CD4-positive, CD25-positive, alpha-beta regulatory T cell (primary cell): ENCODE data around the gene BRSK2. TPM values are rescaled to one million over a fixed set of nuclear protein-coding genes. Genes with fewer than 3 reads are reported as not detected.
"Not testable (repeated sequence)": the region's sequence is repeated elsewhere in the genome, so short reads cannot be mapped to it uniquely, and the experiment has no call there.

Experiments
- ATAC-seq, 2 donors: fragments of 150-1000 bp; cut with Tn5 transposase; one replicate each; pipeline ENCODE4 v1.10.0; 2021; ENCODE audit warnings: low read depth in 2 of 2, moderate number of reproducible peaks in 2 of 2, moderate library complexity in 1 of 2
- DNase-seq, 3 donors: peaks; one replicate each; pipeline versions ENCODE4 v3.0.0 to v3.0.0-alpha.2; 2012 to 2022; ENCODE audit warnings: mixed read lengths in 1 of 3
- H3K27ac ChIP-seq: one replicate; pipeline ENCODE4 v1.7.0; 2013; ENCODE audit warnings: mild to moderate bottlenecking, low read length; ENCODE audit not compliant: insufficient read depth, poor library complexity, severe bottlenecking
- H3K27me3 ChIP-seq: one replicate; pipeline ENCODE4 v1.7.0; 2013; ENCODE audit warnings: low read length; ENCODE audit not compliant: control insufficient read depth, insufficient read depth
- H3K36me3 ChIP-seq: one replicate; pipeline ENCODE4 v1.7.0; 2013; ENCODE audit warnings: mild to moderate bottlenecking, low read length, moderate library complexity; ENCODE audit not compliant: control insufficient read depth, insufficient read depth
- H3K4me1 ChIP-seq: 2 replicates; pipeline ENCODE4 v1.7.0; 2013; ENCODE audit warnings: mild to moderate bottlenecking, low read length; ENCODE audit not compliant: insufficient read depth, control insufficient read depth, poor library complexity, severe bottlenecking
- H3K4me3 ChIP-seq: one replicate; pipeline ENCODE4 v1.7.0; 2013; ENCODE audit warnings: low read depth, mild to moderate bottlenecking, low read length, moderate library complexity
- H3K9me3 ChIP-seq, 2 experiments: 1 replicate in 1 of 2; 2 replicates in 1 of 2; pipeline ENCODE4 v1.7.0; 2013; ENCODE audit warnings: low read length in 2 of 2, mild to moderate bottlenecking in 1 of 2, moderate library complexity in 1 of 2; ENCODE audit not compliant: control insufficient read depth in 2 of 2
- H3K27ac Mint-ChIP-seq, 3 donors: one replicate each; pipeline ENCODE4 v1.8.0; 2020 to 2022; ENCODE audit warnings: mild to moderate bottlenecking in 3 of 3, mixed read lengths in 3 of 3, moderate library complexity in 2 of 3
- H3K27me3 Mint-ChIP-seq: one replicate; pipeline ENCODE4 v1.8.0; 2022; ENCODE audit warnings: mild to moderate bottlenecking, mixed read lengths
- H3K36me3 Mint-ChIP-seq: one replicate; pipeline ENCODE4 v1.8.0; 2020; ENCODE audit warnings: mixed read lengths
- H3K4me1 Mint-ChIP-seq, 4 donors: one replicate each; pipeline ENCODE4 v1.8.0; 2020 to 2022; ENCODE audit warnings: mixed read lengths in 4 of 4, mild to moderate bottlenecking in 1 of 4
- H3K4me3 Mint-ChIP-seq, 4 donors: one replicate each; pipeline ENCODE4 v1.8.0; 2020 to 2022; ENCODE audit warnings: mild to moderate bottlenecking in 4 of 4, mixed read lengths in 4 of 4, moderate library complexity in 3 of 4
- H3K9me3 Mint-ChIP-seq, 7 donors: one replicate each; pipeline ENCODE4 v1.8.0; 2020 to 2022; ENCODE audit warnings: mixed read lengths in 7 of 7, mild to moderate bottlenecking in 3 of 7, moderate library complexity in 2 of 7
- polyA plus RNA-seq, 4 donors: library from polyadenylated mRNA; unstranded; fragments of 300-500 nt; fragmentation: Illumina TruSeq; gene quantifications; one replicate each; pipeline ENCODE4 v1.2.3, GENCODE V29; 2021
- total RNA-seq: library from RNA; stranded (reverse); gene quantifications from one replicate; pipeline ENCODE4 v1.2.3, GENCODE V29; 2022

BRSK2 gene
- total RNA-seq: 0.42 TPM
- under 1 TPM in 3 of 4 donors, not detected in 1; 0.07 to 0.09 (median 0.07) TPM for polyA plus RNA-seq

- H3K27ac ChIP-seq: no peak within 1 kb of the TSS
- peak within 1 kb of the TSS in 1 of 3 donors; percentile 38 for H3K27ac Mint-ChIP-seq
Observed at GRCh38 chr11:1389932-1390568, at the start of gene BRSK2. BRSK2 (plus strand) TSS chr11:1389934; CDS start chr11:1390285, 351 bp downstream.

GRCh38 chr11:1340111-1340510 is 49.6 kb upstream of the BRSK2 start:
- H3K36me3 ChIP-seq: no peaks in the 10 kb centered on the region
- H3K27me3 ChIP-seq: no peaks in the 10 kb centered on the region
- H3K4me3 ChIP-seq: no peak overlapping the region
- Mint-ChIP-seq H3K9me3 (peaks cover 0 to 8% (median 0%) of the 10 kb centered on the region in 7 donors), H3K27me3 (no peaks in the 10 kb centered on the region), H3K27ac (no peak overlapping the region), H3K4me1 (peaks cover 7 to 16% (median 9%) of the 10 kb centered on the region in 4 donors), H3K4me3 (no peak overlapping the region), H3K36me3 (no peaks in the 10 kb centered on the region)
- no peak for DNase-seq
- peaks cover 0 to 6% of the 10 kb centered on the region in 2 experiments for H3K9me3 ChIP-seq
- peaks cover 10% of the 10 kb centered on the region for H3K4me1 ChIP-seq
- no peak overlapping the region for H3K27ac ChIP-seq
- ATAC-seq: no peak

More at GRCh38 chr11:1389932-1390568, at the start of gene BRSK2:
- Histone ChIP-seq H3K36me3 (no peaks in the 10 kb centered on the region), H3K9me3 (no peaks in the 10 kb centered on the region), H3K4me3 (no peak within 1 kb of the TSS), H3K27me3 (no peaks in the 10 kb centered on the region), H3K4me1 (peaks cover 20% of the 10 kb centered on the region)
- ATAC-seq (no peak), DNase-seq (no peak)
- peaks cover 24% of the 10 kb centered on the region for H3K27me3 Mint-ChIP-seq
- peaks cover 0 to 3% (median 0%) of the 10 kb centered on the region in 7 donors for H3K9me3 Mint-ChIP-seq
- no peaks in the 10 kb centered on the region for H3K36me3 Mint-ChIP-seq
- peaks cover 0 to 17% (median 5%) of the 10 kb centered on the region in 4 donors for H3K4me1 Mint-ChIP-seq
- peak within 1 kb of the TSS in 3 of 4 donors; percentile 72 to 79 (median 73) for H3K4me3 Mint-ChIP-seq

GRCh38 chr11:1341226-1341625 is 48.5 kb upstream of the BRSK2 start:
- H3K4me1 ChIP-seq: not testable (repeated sequence)

GRCh38 chr11:1341928-1342524 is 47.7 kb upstream of the BRSK2 start:
- Mint-ChIP-seq H3K27ac (no peak overlapping the region), H3K4me3 (no peak overlapping the region), H3K36me3 (no peaks in the 10 kb centered on the region), H3K9me3 (peaks cover 0 to 8% (median 0%) of the 10 kb centered on the region in 7 donors), H3K4me1 (peaks cover 0 to 10% (median 4%) of the 10 kb centered on the region in 4 donors), H3K27me3 (no peaks in the 10 kb centered on the region)
- DNase-seq (no peak), ATAC-seq (no peak)
- no peak overlapping the region for H3K4me3 ChIP-seq
- no peaks in the 10 kb centered on the region for H3K36me3 ChIP-seq
- H3K4me1 ChIP-seq: no peaks in the 10 kb centered on the region
- H3K27me3 ChIP-seq: no peaks in the 10 kb centered on the region
- peaks cover 0 to 6% of the 10 kb centered on the region in 2 experiments for H3K9me3 ChIP-seq
- H3K27ac ChIP-seq: no peak overlapping the region

More at GRCh38 chr11:1341226-1341625, 48.5 kb upstream of the BRSK2 start:
- H3K36me3 ChIP-seq, H3K27me3 Mint-ChIP-seq, H3K4me3 Mint-ChIP-seq, ATAC-seq, H3K27me3 ChIP-seq, DNase-seq, H3K27ac ChIP-seq, H3K4me3 ChIP-seq, H3K27ac Mint-ChIP-seq, H3K9me3 ChIP-seq, H3K4me1 Mint-ChIP-seq, H3K9me3 Mint-ChIP-seq, H3K36me3 Mint-ChIP-seq: not testable (repeated sequence)

- Histone ChIP-seq H3K4me1 (no peaks in the 10 kb centered on the region), H3K27me3 (no peaks in the 10 kb centered on the region), H3K36me3 (no peaks in the 10 kb centered on the region), H3K27ac (no peak overlapping the region), H3K4me3 (no peak overlapping the region), H3K9me3 (peaks cover 0 to 6% of the 10 kb centered on the region in 2 experiments)
- no peaks in the 10 kb centered on the region for H3K27me3 Mint-ChIP-seq
- H3K9me3 Mint-ChIP-seq: peaks cover 0 to 6% (median 0%) of the 10 kb centered on the region in 7 donors
- no peaks in the 10 kb centered on the region for H3K36me3 Mint-ChIP-seq
- ATAC-seq (no peak), DNase-seq (no peak)
- H3K4me3 Mint-ChIP-seq: no peak overlapping the region
- no peak overlapping the region for H3K27ac Mint-ChIP-seq
- H3K4me1 Mint-ChIP-seq: peaks cover 0 to 7% (median under 1%) of the 10 kb centered on the region in 4 donors
Observed at GRCh38 chr11:1342946-1343345, 46.8 kb upstream of the BRSK2 start.

- peaks cover 0 to under 1% of the 10 kb centered on the region in 2 experiments for H3K9me3 ChIP-seq
- H3K4me3 Mint-ChIP-seq: no peak overlapping the region
- H3K9me3 Mint-ChIP-seq: peaks cover 0 to under 1% (median 0%) of the 10 kb centered on the region in 7 donors
- no peaks in the 10 kb centered on the region for H3K36me3 ChIP-seq
- no peaks in the 10 kb centered on the region for H3K4me1 ChIP-seq
- no peak overlapping the region for H3K27ac Mint-ChIP-seq
- ATAC-seq (no peak), DNase-seq (no peak)
- no peaks in the 10 kb centered on the region for H3K36me3 Mint-ChIP-seq
- H3K27me3 Mint-ChIP-seq: peaks cover 2% of the 10 kb centered on the region
- H3K27ac ChIP-seq: no peak overlapping the region
- no peak overlapping the region for H3K4me3 ChIP-seq
- peaks cover 0 to 3% (median 0%) of the 10 kb centered on the region in 4 donors for H3K4me1 Mint-ChIP-seq
- H3K27me3 ChIP-seq: no peaks in the 10 kb centered on the region
Observed at GRCh38 chr11:1343391-1344055, 46.2 kb upstream of the BRSK2 start.

GRCh38 chr11:1344056-1344635 is 45.6 kb upstream of the BRSK2 start:
- peak overlapping the region in 1 of 4 donors; percentile 86 for H3K4me3 Mint-ChIP-seq
- H3K9me3 Mint-ChIP-seq: no peaks in the 10 kb centered on the region
- no peaks in the 10 kb centered on the region for H3K9me3 ChIP-seq
- H3K27ac ChIP-seq: no peak overlapping the region
- ATAC-seq (no peak), DNase-seq (no peak)
- H3K36me3 ChIP-seq: no peaks in the 10 kb centered on the region
- no peaks in the 10 kb centered on the region for H3K4me1 ChIP-seq
- no peak overlapping the region for H3K27ac Mint-ChIP-seq
- peaks cover 4% of the 10 kb centered on the region for H3K27me3 Mint-ChIP-seq
- no peaks in the 10 kb centered on the region for H3K36me3 Mint-ChIP-seq
- peaks cover 0 to 2% (median 0%) of the 10 kb centered on the region in 4 donors for H3K4me1 Mint-ChIP-seq
- no peak overlapping the region for H3K4me3 ChIP-seq
- H3K27me3 ChIP-seq: no peaks in the 10 kb centered on the region
